HG03139 (cell line): Measurements from ENCODE around the gene PCIF1.
"Not testable (repeated sequence)": the region's sequence is repeated elsewhere in the genome, so short reads cannot be mapped to it uniquely, and the experiment has no call there.

ENCODE experiments used
- ATAC-seq: cut with Tn5 transposase; IDR thresholded peaks from one replicate; pipeline ENCODE4 v1.9.1; 2021; ENCODE audit not compliant: unreplicated experiment

The PCIF1 gene

GRCh38 chr20:45921337-45922189 lies 12.9 kb upstream of the PCIF1 start:
- no peak for ATAC-seq

GRCh38 chr20:45924391-45925261 lies 9.9 kb upstream of the PCIF1 start:
- no peak for ATAC-seq

- ATAC-seq: no peak
Observed at GRCh38 chr20:45925821-45926506, 8.5 kb upstream of the PCIF1 start.

- no peak for ATAC-seq
Observed at GRCh38 chr20:45926731-45927070, 7.8 kb upstream of the PCIF1 start.

- no peak for ATAC-seq
Observed at GRCh38 chr20:45927071-45927878, 7.2 kb upstream of the PCIF1 start.

GRCh38 chr20:45931680-45932079 lies 2.8 kb upstream of the PCIF1 start:
- ATAC-seq: not testable (repeated sequence)

GRCh38 chr20:45933266-45934045 lies 1.0 kb upstream of the PCIF1 start:
- no peak for ATAC-seq

- ATAC-seq: peak; percentile 7
Observed at GRCh38 chr20:45934046-45934585, 367 bp upstream of the PCIF1 start.

- no peak for ATAC-seq
Observed at GRCh38 chr20:45935416-45936046, 1.0 kb downstream of the PCIF1 start.

GRCh38 chr20:45937765-45938164 lies 3.3 kb downstream of the PCIF1 start:
- no peak for ATAC-seq

- no peak for ATAC-seq
Observed at GRCh38 chr20:45938727-45939438, 4.4 kb downstream of the PCIF1 start.

GRCh38 chr20:45940053-45940452 lies 5.6 kb downstream of the PCIF1 start:
- no peak for ATAC-seq

- no peak for ATAC-seq
Observed at GRCh38 chr20:45940469-45940868, 6.0 kb downstream of the PCIF1 start.

GRCh38 chr20:45943613-45944012 lies 9.1 kb downstream of the PCIF1 start:
- ATAC-seq: no peak

GRCh38 chr20:45944151-45944964 lies 9.9 kb downstream of the PCIF1 start:
- no peak for ATAC-seq

GRCh38 chr20:45944965-45945677 lies 10.6 kb downstream of the PCIF1 start:
- ATAC-seq: no peak

- ATAC-seq: no peak
Observed at GRCh38 chr20:45945678-45946148, 11.2 kb downstream of the PCIF1 start.
